A673 (cell line): ENCODE data around the gene ZCCHC10. TPM values are rescaled to one million over a fixed set of nuclear protein-coding genes. Genes with fewer than 3 reads are reported as not detected.

ENCODE experiments used
- BruUV-seq: library from RNA; stranded (reverse); fragments of 400-500 nt; replicated peaks from 2 replicates; lab custom pipeline; 2021; lab: Mats Ljungman, UMichigan
- CTCF ChIA-PET: fragments of 300-600 bp; sonication (Branson Sonifier 250); formaldehyde crosslinking; loops from one replicate; lab custom pipeline; 2022; ENCODE audit warnings: antibody characterized with exemption; lab: Charles Lee
- POLR2A ChIA-PET: fragments of 300-600 bp; sonication (Branson Sonifier 250); formaldehyde crosslinking; loops from one replicate; lab custom pipeline; 2022; ENCODE audit warnings: antibody characterized with exemption; ENCODE audit not compliant: low non-redundant PET; lab: Charles Lee
- DNase-seq: peaks from one replicate; pipeline ENCODE4 v3.0.0-alpha.2; 2015; ENCODE audit warnings: low spot score
- H3K27ac ChIP-seq: fragments of 200-600 bp; sonication (generic); 2 replicates; pipeline ENCODE4 v1.5.1; 2016; ENCODE audit warnings: mixed run types, low read depth, mild to moderate bottlenecking, mixed read lengths, antibody characterized with exemption, low read length; ENCODE audit not compliant: poor library complexity, severe bottlenecking
- H3K27me3 ChIP-seq: fragments of 200-600 bp; sonication (generic); replicated peaks from 2 replicates; pipeline ENCODE4 v1.6.1; 2017; ENCODE audit warnings: mixed run types, low read depth, mild to moderate bottlenecking, mixed read lengths, antibody characterized with exemption, low read length; ENCODE audit not compliant: insufficient read depth, poor library complexity
- H3K36me3 ChIP-seq: fragments of 200-600 bp; sonication (generic); 2 replicates; pipeline ENCODE4 v1.6.1; 2016; ENCODE audit warnings: mixed run types, mild to moderate bottlenecking, mixed read lengths, antibody characterized with exemption, low read length; ENCODE audit not compliant: insufficient read depth, poor library complexity, severe bottlenecking
- H3K4me1 ChIP-seq: fragments of 200-600 bp; sonication (generic); 2 replicates; pipeline ENCODE4 v1.6.1; 2017; ENCODE audit warnings: mixed run types, mild to moderate bottlenecking, mixed read lengths, antibody characterized with exemption, low read length; ENCODE audit not compliant: insufficient read depth, poor library complexity, severe bottlenecking
- H3K4me3 ChIP-seq: fragments of 200-600 bp; sonication (generic); 2 replicates; pipeline ENCODE4 v1.5.1; 2016; ENCODE audit warnings: low read depth, mixed run types, mild to moderate bottlenecking, mixed read lengths, low read length; ENCODE audit not compliant: poor library complexity, severe bottlenecking
- H3K9me3 ChIP-seq: fragments of 200-600 bp; sonication (generic); 2 replicates; pipeline ENCODE4 v1.6.1; 2016; ENCODE audit warnings: mixed run types, low read depth, mild to moderate bottlenecking, mixed read lengths, antibody characterized with exemption, low read length; ENCODE audit not compliant: poor library complexity, severe bottlenecking
- EZH2 ChIP-seq: fragments of 200-600 bp; sonication (generic); IDR thresholded peaks from 2 replicates; pipeline ENCODE4 v1.6.1; 2017; ENCODE audit warnings: borderline replicate concordance, low read depth, mild to moderate bottlenecking, mixed read lengths, antibody characterized with exemption, low read length; ENCODE audit not compliant: poor library complexity, severe bottlenecking
- intact Hi-C: fragments of 100-400 bp; cut with micrococcal nuclease; formaldehyde crosslinking; loops from one replicate; pipeline ENCODE4 v1.10.0; 2022; ENCODE audit not compliant: unreplicated experiment
- total RNA-seq: library from RNA; stranded (reverse); gene quantifications from 2 replicates; pipeline ENCODE4 v1.2.3, GENCODE V29; 2021
- TF ChIP-seq, protein P1 (sequence below): fragments of 300-800, 200-600 bp; sonication (generic); conservative IDR thresholded peaks from 2 replicates; pipeline ENCODE4 v1.5.1; 2017; ENCODE audit warnings: low read depth, mild to moderate bottlenecking, antibody characterized with exemption, low read length, moderate library complexity, mixed read lengths

The ZCCHC10 gene
- total RNA-seq, 1 experiment from 2014 or later, result 31.2 TPM

DNA sequence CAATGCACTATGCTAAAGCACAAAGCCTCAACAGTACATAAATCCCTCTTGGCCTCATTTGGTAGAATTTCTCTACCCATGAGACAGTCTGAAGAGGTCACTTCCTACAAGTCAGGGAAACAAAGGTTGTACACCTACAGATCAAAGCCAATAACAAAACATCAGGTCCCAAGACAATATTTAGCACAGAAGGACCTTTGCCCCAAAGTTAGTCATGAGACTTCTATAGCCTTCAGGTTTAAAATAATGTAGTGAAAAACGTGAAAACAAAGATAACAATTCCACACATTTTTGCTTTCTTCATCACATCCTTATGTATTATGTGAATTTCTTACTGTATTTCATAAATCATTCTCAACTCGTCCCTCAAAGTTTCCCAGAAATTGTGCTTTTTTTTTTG lies 78.7 kb downstream of the ZCCHC10 start:
- Histone ChIP-seq H3K27ac (no peak overlapping the region), H3K9me3 (no peaks in the 10 kb centered on the region), H3K36me3 (peaks cover 3% of the 10 kb centered on the region), H3K27me3 (no peaks in the 10 kb centered on the region), H3K4me1 (no peaks in the 10 kb centered on the region), H3K4me3 (no peak overlapping the region)
- ChIA-PET POLR2A (no interaction called here), CTCF (no interaction called here)
- BruUV-seq, result no TSS peak
- DNase-seq, result no peak
- TF ChIP-seq, protein P1, sequence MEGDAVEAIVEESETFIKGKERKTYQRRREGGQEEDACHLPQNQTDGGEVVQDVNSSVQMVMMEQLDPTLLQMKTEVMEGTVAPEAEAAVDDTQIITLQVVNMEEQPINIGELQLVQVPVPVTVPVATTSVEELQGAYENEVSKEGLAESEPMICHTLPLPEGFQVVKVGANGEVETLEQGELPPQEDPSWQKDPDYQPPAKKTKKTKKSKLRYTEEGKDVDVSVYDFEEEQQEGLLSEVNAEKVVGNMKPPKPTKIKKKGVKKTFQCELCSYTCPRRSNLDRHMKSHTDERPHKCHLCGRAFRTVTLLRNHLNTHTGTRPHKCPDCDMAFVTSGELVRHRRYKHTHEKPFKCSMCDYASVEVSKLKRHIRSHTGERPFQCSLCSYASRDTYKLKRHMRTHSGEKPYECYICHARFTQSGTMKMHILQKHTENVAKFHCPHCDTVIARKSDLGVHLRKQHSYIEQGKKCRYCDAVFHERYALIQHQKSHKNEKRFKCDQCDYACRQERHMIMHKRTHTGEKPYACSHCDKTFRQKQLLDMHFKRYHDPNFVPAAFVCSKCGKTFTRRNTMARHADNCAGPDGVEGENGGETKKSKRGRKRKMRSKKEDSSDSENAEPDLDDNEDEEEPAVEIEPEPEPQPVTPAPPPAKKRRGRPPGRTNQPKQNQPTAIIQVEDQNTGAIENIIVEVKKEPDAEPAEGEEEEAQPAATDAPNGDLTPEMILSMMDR, result no peak
- no peak for TF ChIP-seq EZH2
- intact Hi-C loops, result no loop called here

Other genes with a start within 250 kb of the ZCCHC10 start
- 26.4 and 33.0 TPM in 2 replicates for gene SEPTIN8, start 249.3 kb downstream of the ZCCHC10 start, total RNA-seq
- gene SOWAHA, start 213.2 kb downstream of the ZCCHC10 start, total RNA-seq, result not detected in 2 replicates
- gene SHROOM1, start 195.9 kb downstream of the ZCCHC10 start, total RNA-seq, result 0.28 and 0.54 TPM in 2 replicates
- gene GDF9, start 160.1 kb downstream of the ZCCHC10 start, total RNA-seq, result 0.32 and 1.1 TPM in 2 replicates
- 542 and 564 TPM in 2 replicates for gene UQCRQ, start 159.9 kb downstream of the ZCCHC10 start, total RNA-seq
- 2.9 and 4.0 TPM in 2 replicates for gene LEAP2, start 152.9 kb downstream of the ZCCHC10 start, total RNA-seq
- 81.0 and 85.3 TPM in 2 replicates for gene AFF4, start 62.9 kb downstream of the ZCCHC10 start, total RNA-seq
- gene HSPA4, start 25.5 kb upstream of the ZCCHC10 start, total RNA-seq, result 323 and 337 TPM in 2 replicates